NT2/D1 (cell line): ENCODE measurements around the gene CAB39.
A peak's percentile ranks its signal among the peaks of the same experiment; 100 is the strongest.

ENCODE experiments used
- DNase-seq: peaks from one replicate; pipeline ENCODE4 v3.0.0-alpha.2; 2011; ENCODE audit warnings: low read depth, low spot score
- H3K27me3 ChIP-seq: 2 replicates; pipeline ENCODE4 v1.6.0; 2011; ENCODE audit warnings: mild to moderate bottlenecking; ENCODE audit not compliant: insufficient read length, insufficient read depth
- H3K36me3 ChIP-seq: 2 replicates; pipeline ENCODE4 v1.6.1; 2011; ENCODE audit warnings: mild to moderate bottlenecking, low read length, mixed read lengths; ENCODE audit not compliant: insufficient read depth, insufficient read length
- H3K4me1 ChIP-seq: 2 replicates; pipeline ENCODE4 v1.5.1; 2011; ENCODE audit not compliant: insufficient read depth, insufficient read length
- H3K4me3 ChIP-seq: 2 replicates; pipeline ENCODE4 v1.5.1; 2011; ENCODE audit warnings: low read depth; ENCODE audit not compliant: insufficient read length
- H3K9ac ChIP-seq: 2 replicates; pipeline ENCODE4 v1.6.0; 2011; ENCODE audit warnings: low read depth; ENCODE audit not compliant: insufficient read length
- H3K9me3 ChIP-seq: 2 replicates; pipeline ENCODE4 v1.5.1; 2011; ENCODE audit warnings: mild to moderate bottlenecking, low read length; ENCODE audit not compliant: insufficient read depth
- SUZ12 ChIP-seq: IDR thresholded peaks from 2 replicates; pipeline ENCODE4 v1.6.1; 2011; ENCODE audit not compliant: insufficient read length, insufficient read depth; ENCODE audit errors: extremely low read depth
- YY1 ChIP-seq: IDR thresholded peaks from 2 replicates; pipeline ENCODE4 v1.6.1; 2011; ENCODE audit not compliant: insufficient read length, insufficient read depth
- ZNF274 ChIP-seq: IDR thresholded peaks from 2 replicates; pipeline ENCODE4 v1.6.1; 2011; ENCODE audit warnings: mild to moderate bottlenecking, low read depth, low read length

CAB39 gene

GRCh38 chr2:230829959-230830358, 117.3 kb downstream of the CAB39 start:
- no peak overlapping the region for H3K4me3 ChIP-seq
- H3K27me3 ChIP-seq = no peaks in the 10 kb centered on the region
- no peaks in the 10 kb centered on the region for H3K4me1 ChIP-seq
- no peak overlapping the region for H3K9ac ChIP-seq
- TF ChIP-seq SUZ12 (no peak), ZNF274 (no peak), YY1 (no peak)
- DNase-seq = no peak
- peaks cover 10% of the 10 kb centered on the region; the same call in 1 of the 2 replicates for H3K9me3 ChIP-seq
- H3K36me3 ChIP-seq = no peaks in the 10 kb centered on the region

DNA sequence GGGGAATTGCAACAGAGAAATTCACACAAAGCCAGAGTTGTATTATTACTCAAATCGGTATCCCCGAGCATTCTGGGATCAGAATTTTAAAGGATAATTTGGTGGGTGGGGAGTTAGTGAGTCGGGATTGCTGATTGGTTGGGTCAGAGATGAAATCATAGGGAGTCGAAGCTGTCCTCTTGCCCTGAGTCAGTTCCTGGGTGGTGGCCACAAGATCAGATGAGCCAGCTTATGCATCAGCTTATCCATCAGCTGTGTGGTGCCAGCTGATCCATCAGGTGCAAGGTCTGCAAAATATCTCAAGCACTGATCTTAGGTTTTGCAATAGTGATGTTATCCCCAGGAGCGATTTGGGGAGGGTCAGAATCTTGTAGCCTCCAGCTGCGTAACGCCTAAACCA, 117.8 kb downstream of the CAB39 start:
- Histone ChIP-seq H3K27me3 (no peaks in the 10 kb centered on the region), H3K9ac (no peak overlapping the region), H3K9me3 (peaks cover 10% of the 10 kb centered on the region; the same call in 1 of the 2 replicates), H3K4me1 (no peaks in the 10 kb centered on the region), H3K36me3 (no peaks in the 10 kb centered on the region), H3K4me3 (no peak overlapping the region)
- DNase-seq = no peak
- no peak for TF ChIP-seq ZNF274
- TF ChIP-seq YY1 = no peak
- TF ChIP-seq SUZ12 = no peak

DNA sequence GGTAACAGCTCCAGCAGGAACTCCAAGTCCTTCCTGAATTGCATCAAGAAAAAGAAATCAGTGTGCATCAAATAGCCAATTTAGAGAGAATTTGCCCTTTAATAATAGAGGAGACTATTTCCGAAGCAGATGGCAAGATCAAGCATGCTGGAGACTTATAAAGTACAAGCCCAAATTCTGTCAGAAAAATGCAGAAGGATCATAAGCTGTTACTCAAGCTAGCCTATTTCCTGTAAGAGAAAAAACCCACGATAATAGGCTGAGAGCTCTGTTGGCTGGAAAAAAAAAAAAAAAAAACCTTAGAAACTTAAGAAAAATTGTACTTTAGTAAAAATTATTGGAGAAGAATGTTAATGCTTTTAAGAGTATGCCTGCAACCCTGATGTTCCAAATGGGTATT, 127.7 kb downstream of the CAB39 start:
- H3K4me1 ChIP-seq = no peaks in the 10 kb centered on the region
- H3K9me3 ChIP-seq = peaks cover 12% of the 10 kb centered on the region; the same call in 1 of the 2 replicates
- H3K9ac ChIP-seq = no peak overlapping the region
- no peak for DNase-seq
- H3K36me3 ChIP-seq = no peaks in the 10 kb centered on the region
- TF ChIP-seq SUZ12 (no peak), YY1 (no peak), ZNF274 (no peak)
- H3K4me3 ChIP-seq = no peak overlapping the region
- no peaks in the 10 kb centered on the region for H3K27me3 ChIP-seq

- Histone ChIP-seq H3K4me1 (no peaks in the 10 kb centered on the region), H3K9ac (no peak overlapping the region), H3K36me3 (no peaks in the 10 kb centered on the region), H3K4me3 (no peak overlapping the region), H3K27me3 (peaks cover 5% of the 10 kb centered on the region), H3K9me3 (peaks cover 12% of the 10 kb centered on the region; the same call in 1 of the 2 replicates)
- no peak for DNase-seq
- no peak for TF ChIP-seq SUZ12
- no peak for TF ChIP-seq ZNF274
- TF ChIP-seq YY1 = no peak
Measured at GRCh38 chr2:230842473-230842872, 129.8 kb downstream of the CAB39 start.

- H3K4me3 ChIP-seq = no peak overlapping the region
- no peak overlapping the region for H3K9ac ChIP-seq
- no peaks in the 10 kb centered on the region for H3K36me3 ChIP-seq
- H3K9me3 ChIP-seq = peaks cover 12% of the 10 kb centered on the region; the same call in 1 of the 2 replicates
- no peak for TF ChIP-seq YY1
- no peak for TF ChIP-seq ZNF274
- no peak for TF ChIP-seq SUZ12
- no peak for DNase-seq
- no peaks in the 10 kb centered on the region for H3K4me1 ChIP-seq
- H3K27me3 ChIP-seq = peaks cover 5% of the 10 kb centered on the region
Measured at GRCh38 chr2:230843132-230843531, 130.5 kb downstream of the CAB39 start.

DNA sequence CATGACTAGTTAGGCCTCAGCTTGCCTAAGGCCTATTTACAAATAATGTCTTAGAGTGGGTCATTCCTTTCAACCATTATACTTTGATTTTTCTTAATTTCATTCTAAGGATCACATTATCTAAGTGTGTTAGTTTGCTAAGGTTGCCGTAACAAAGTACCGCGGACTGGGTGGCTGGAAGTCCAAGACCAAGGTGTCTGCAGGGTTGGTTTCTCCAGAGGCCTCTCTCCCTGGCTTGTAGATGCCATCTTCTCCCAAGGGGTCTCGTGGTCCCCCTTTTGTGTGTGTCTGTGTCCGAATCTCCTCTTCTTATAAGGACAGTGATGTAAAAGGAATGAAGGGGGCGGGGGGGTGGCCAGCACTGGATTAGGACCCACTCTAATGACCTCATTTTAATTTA, 133.7 kb downstream of the CAB39 start:
- Histone ChIP-seq H3K27me3 (peaks cover 9% of the 10 kb centered on the region), H3K4me1 (no peaks in the 10 kb centered on the region), H3K36me3 (no peaks in the 10 kb centered on the region), H3K9me3 (no peaks in the 10 kb centered on the region), H3K9ac (no peak overlapping the region), H3K4me3 (no peak overlapping the region)
- DNase-seq = no peak
- TF ChIP-seq SUZ12 = no peak

DNA sequence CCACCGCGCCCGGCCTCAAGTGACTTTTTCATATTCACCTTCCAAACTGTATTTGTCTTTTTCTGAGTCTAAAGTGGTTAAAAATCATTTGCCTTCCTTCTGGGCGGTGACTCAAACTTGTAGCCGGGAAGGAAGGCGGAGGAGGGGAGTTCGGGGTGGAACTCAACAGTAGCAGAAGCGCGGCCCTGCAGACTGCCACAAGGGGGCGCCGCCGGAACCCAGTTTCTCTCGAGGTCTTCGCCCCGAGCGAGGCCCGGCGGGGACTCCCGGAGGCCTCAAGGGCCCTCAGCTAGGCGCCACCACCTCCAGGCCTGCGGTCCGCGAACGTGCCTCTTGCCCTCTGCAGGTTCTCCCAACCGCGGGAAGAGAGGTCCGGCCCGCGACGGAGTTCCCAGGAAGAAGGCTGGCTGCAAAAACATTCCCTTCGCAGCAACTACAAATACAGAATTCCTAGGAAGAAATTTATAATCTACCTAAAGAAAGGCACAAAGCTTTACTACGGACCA, 135.3 kb downstream of the CAB39 start:
- peak; percentile 89 for DNase-seq
- peaks cover 3% of the 10 kb centered on the region for H3K4me1 ChIP-seq
- H3K27me3 ChIP-seq = peaks cover 9% of the 10 kb centered on the region
- H3K9me3 ChIP-seq = no peaks in the 10 kb centered on the region
- no peak overlapping the region for H3K9ac ChIP-seq
- H3K36me3 ChIP-seq = no peaks in the 10 kb centered on the region
- no peak overlapping the region for H3K4me3 ChIP-seq
- TF ChIP-seq ZNF274 (no peak), YY1 (no peak), SUZ12 (no peak)

DNA sequence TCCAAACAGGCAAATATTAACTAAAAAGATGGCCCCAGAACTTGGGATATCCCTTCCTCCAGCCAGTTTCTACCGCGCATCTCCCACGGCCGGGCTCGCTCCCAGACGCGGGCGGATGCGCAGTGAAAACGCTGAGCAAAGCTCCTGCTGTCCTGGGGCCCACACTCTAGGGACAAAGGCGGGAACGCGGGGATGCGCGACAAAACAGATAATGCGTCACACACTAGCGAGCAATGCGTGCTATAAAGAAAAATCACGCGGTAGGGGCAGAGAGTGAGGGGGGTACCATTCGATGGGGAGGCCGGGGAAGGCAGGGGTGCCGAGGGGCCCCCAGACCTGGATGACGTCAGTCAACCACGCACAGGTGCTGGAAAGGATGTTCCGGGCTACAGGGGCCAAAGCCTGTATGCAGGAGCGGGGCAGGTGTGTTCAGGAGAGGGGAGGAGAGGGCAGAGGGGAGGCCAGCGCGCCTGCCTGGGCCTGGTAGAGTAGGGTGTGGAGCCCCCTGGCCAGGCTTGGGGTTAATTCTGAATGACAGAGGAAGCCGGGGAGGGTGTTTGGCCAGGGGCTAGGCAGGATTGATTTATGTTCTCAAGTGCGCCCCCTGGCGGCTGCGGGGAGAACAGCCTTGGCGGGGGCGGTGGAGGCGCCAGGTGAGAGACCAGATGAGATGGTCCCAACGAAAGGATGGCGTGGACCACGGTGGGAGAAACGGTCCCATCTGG, 137.2 kb downstream of the CAB39 start:
- DNase-seq = no peak
- Histone ChIP-seq H3K4me1 (peaks cover 3% of the 10 kb centered on the region), H3K27me3 (peaks cover 9% of the 10 kb centered on the region), H3K36me3 (no peaks in the 10 kb centered on the region), H3K9ac (no peak overlapping the region), H3K9me3 (no peaks in the 10 kb centered on the region), H3K4me3 (no peak overlapping the region)
- TF ChIP-seq SUZ12 = no peak
- no peak for TF ChIP-seq ZNF274
- no peak for TF ChIP-seq YY1
